H9 (cell line): ENCODE measurements around the gene PLEKHG2. TPM values are rescaled to one million over a fixed set of nuclear protein-coding genes. Genes with fewer than 3 reads are reported as not detected.
A peak's percentile ranks its signal among the peaks of the same experiment; 100 is the strongest.

ENCODE experiments used
- DNase-seq: peaks from one replicate; pipeline ENCODE4 v3.0.0-alpha.2; 2017
- H2AFZ ChIP-seq: one replicate; pipeline ENCODE4 v1.6.1; 2013; ENCODE audit warnings: mild to moderate bottlenecking, low read length, control low read depth, moderate library complexity
- H2AK5ac ChIP-seq: 2 replicates; pipeline ENCODE4 v1.6.1; 2013; ENCODE audit warnings: low read length, control low read depth, mixed read lengths; ENCODE audit not compliant: insufficient read length
- H2BK120ac ChIP-seq: one replicate; pipeline ENCODE4 v1.6.1; 2013; ENCODE audit warnings: low read depth, mild to moderate bottlenecking, low read length, control low read depth, inconsistent platforms; ENCODE audit not compliant: poor library complexity, severe bottlenecking
- H2BK12ac ChIP-seq: 2 replicates; pipeline ENCODE4 v1.6.1; 2013; ENCODE audit warnings: low read length, control low read depth, mixed read lengths, low read depth; ENCODE audit not compliant: insufficient read length
- H2BK15ac ChIP-seq: 2 replicates; pipeline ENCODE4 v1.6.1; 2013; ENCODE audit warnings: low read depth, low read length, control low read depth
- H2BK20ac ChIP-seq: one replicate; pipeline ENCODE4 v1.6.1; 2013; ENCODE audit warnings: low read depth, mild to moderate bottlenecking, low read length, control low read depth, inconsistent platforms; ENCODE audit not compliant: poor library complexity, severe bottlenecking
- H2BK5ac ChIP-seq: 2 replicates; pipeline ENCODE4 v1.6.1; 2013; ENCODE audit warnings: low read length, control low read depth, mixed read lengths; ENCODE audit not compliant: insufficient read length
- H3K14ac ChIP-seq: 2 replicates; pipeline ENCODE4 v1.6.1; 2013; ENCODE audit warnings: low read length, control low read depth; ENCODE audit not compliant: insufficient read depth
- H3K18ac ChIP-seq: 2 replicates; pipeline ENCODE4 v1.6.1; 2013; ENCODE audit warnings: low read depth, mild to moderate bottlenecking, mixed read lengths, low read length, control low read depth; ENCODE audit not compliant: insufficient read length
- H3K23ac ChIP-seq: 2 replicates; pipeline ENCODE4 v1.6.1; 2013; ENCODE audit warnings: low read length, control low read depth, mixed read lengths, low read depth; ENCODE audit not compliant: insufficient read length
- H3K23me2 ChIP-seq: 2 replicates; pipeline ENCODE4 v1.6.1; 2013; ENCODE audit warnings: low read depth, mild to moderate bottlenecking, mixed read lengths, low read length, control low read depth; ENCODE audit not compliant: insufficient read length, poor library complexity, severe bottlenecking
- H3K27ac ChIP-seq: 2 replicates; pipeline ENCODE4 v1.5.1; 2013; ENCODE audit warnings: low read length, control low read depth, mixed read lengths, low read depth; ENCODE audit not compliant: insufficient read length
- H3K27me3 ChIP-seq: 2 replicates; pipeline ENCODE4 v1.6.1; 2013; ENCODE audit warnings: low read length, control low read depth, inconsistent platforms; ENCODE audit not compliant: insufficient read depth
- H3K4ac ChIP-seq: 2 replicates; pipeline ENCODE4 v1.6.1; 2013; ENCODE audit warnings: low read depth, mild to moderate bottlenecking, control low read depth, inconsistent platforms, low read length, moderate library complexity
- H3K4me1 ChIP-seq: 2 replicates; pipeline ENCODE4 v1.6.1; 2013; ENCODE audit warnings: low read length, control low read depth, inconsistent platforms; ENCODE audit not compliant: insufficient read depth
- H3K4me2 ChIP-seq: 2 replicates; pipeline ENCODE4 v1.6.1; 2013; ENCODE audit warnings: low read length, control low read depth, mixed read lengths; ENCODE audit not compliant: insufficient read length, insufficient read depth
- H3K56ac ChIP-seq: 2 replicates; pipeline ENCODE4 v1.6.1; 2013; ENCODE audit warnings: low read depth, mild to moderate bottlenecking, mixed read lengths, low read length, control low read depth; ENCODE audit not compliant: insufficient read length
- H3K79me1 ChIP-seq: 2 replicates; pipeline ENCODE4 v1.6.1; 2013; ENCODE audit warnings: low read depth, mild to moderate bottlenecking, moderate library complexity, low read length, control low read depth, inconsistent platforms; ENCODE audit not compliant: insufficient read depth, poor library complexity, severe bottlenecking
- H3K79me2 ChIP-seq: 2 replicates; pipeline ENCODE4 v1.6.1; 2013; ENCODE audit warnings: low read length, control low read depth, inconsistent platforms; ENCODE audit not compliant: insufficient read depth
- H3K9ac ChIP-seq: 2 replicates; pipeline ENCODE4 v1.6.1; 2013; ENCODE audit warnings: low read length, control low read depth, mixed read lengths; ENCODE audit not compliant: insufficient read length; ENCODE audit errors: extremely low read depth
- H3K9me3 ChIP-seq: one replicate; pipeline ENCODE4 v1.6.1; 2013; ENCODE audit warnings: low read depth, low read length, inconsistent platforms; ENCODE audit not compliant: control insufficient read depth
- H3T11ph ChIP-seq: one replicate; pipeline ENCODE4 v1.6.1; 2013; ENCODE audit warnings: mild to moderate bottlenecking, low read length, control low read depth, inconsistent platforms
- H4K20me1 ChIP-seq: one replicate; pipeline ENCODE4 v1.6.1; 2013; ENCODE audit not compliant: control insufficient read depth, insufficient read length, insufficient read depth
- H4K5ac ChIP-seq: 2 replicates; pipeline ENCODE4 v1.6.1; 2013; ENCODE audit warnings: low read depth, mild to moderate bottlenecking, mixed read lengths, low read length, control low read depth; ENCODE audit not compliant: insufficient read length
- H4K8ac ChIP-seq: replicated peaks from 2 replicates; pipeline ENCODE4 v1.6.1; 2013; ENCODE audit warnings: low read length, control low read depth, mixed read lengths, low read depth; ENCODE audit not compliant: insufficient read length
- H4K91ac ChIP-seq: 2 replicates; pipeline ENCODE4 v1.6.1; 2013; ENCODE audit warnings: low read depth, mild to moderate bottlenecking, moderate library complexity, mixed read lengths, low read length, control low read depth; ENCODE audit not compliant: insufficient read length
- H3K27ac Mint-ChIP-seq, 3 experiments: 2 replicates in 2 of 3; 3 replicates in 1 of 3; pipeline ENCODE4 v1.8.0; 2020 to 2021; ENCODE audit warnings: mixed read lengths in 3 of 3, mild to moderate bottlenecking in 1 of 3, moderate library complexity in 1 of 3
- H3K27me3 Mint-ChIP-seq: 2 replicates; pipeline ENCODE4 v1.8.0; 2021; ENCODE audit warnings: low read depth, mild to moderate bottlenecking, moderate library complexity, mixed read lengths
- H3K36me3 Mint-ChIP-seq, 3 experiments: 2 replicates in 2 of 3; 3 replicates in 1 of 3; pipeline ENCODE4 v1.8.0; 2020 to 2021; ENCODE audit warnings: low read depth in 3 of 3, mixed read lengths in 3 of 3; ENCODE audit not compliant: insufficient read depth in 1 of 3
- H3K4me1 Mint-ChIP-seq, 2 experiments: 2 replicates each; pipeline ENCODE4 v1.8.0; 2020; ENCODE audit warnings: mixed read lengths in 2 of 2
- H3K4me3 Mint-ChIP-seq, 2 experiments: 2 replicates in 1 of 2; 3 replicates in 1 of 2; pipeline ENCODE4 v1.8.0; 2020 to 2021; ENCODE audit warnings: mild to moderate bottlenecking in 2 of 2, mixed read lengths in 2 of 2, moderate library complexity in 1 of 2
- H3K9me3 Mint-ChIP-seq, 2 experiments: 2 replicates in 1 of 2; 3 replicates in 1 of 2; pipeline ENCODE4 v1.8.0; 2020; ENCODE audit warnings: mild to moderate bottlenecking in 2 of 2, mixed read lengths in 2 of 2, moderate library complexity in 1 of 2
- WGBS: extraction: QIAGEN DNeasy Blood & Tissue Kit; methylation state at CpG from one replicate; pipeline ENCODE4 v1.1.7; 2013; ENCODE audit warnings: missing lambda C conversion rate, low lambda C conversion rate, mixed read lengths; ENCODE audit not compliant: insufficient read length; ENCODE audit errors: extremely low coverage; 5-methylcytosine and 5-hydroxymethylcytosine counted together
- total RNA-seq: library from RNA; stranded (reverse); gene quantifications from 2 replicates; pipeline ENCODE4 v1.2.1, GENCODE V29; 2021
- TF ChIP-seq, protein P1 (sequence below): fragments of 200-600 bp; sonication (generic); conservative IDR thresholded peaks from 3 replicates; pipeline ENCODE4 v1.8.0; 2021; ENCODE audit warnings: antibody characterized with exemption, mild to moderate bottlenecking

PLEKHG2 gene
- total RNA-seq, 1 experiment from 2014 or later, result 167 TPM

DNA sequence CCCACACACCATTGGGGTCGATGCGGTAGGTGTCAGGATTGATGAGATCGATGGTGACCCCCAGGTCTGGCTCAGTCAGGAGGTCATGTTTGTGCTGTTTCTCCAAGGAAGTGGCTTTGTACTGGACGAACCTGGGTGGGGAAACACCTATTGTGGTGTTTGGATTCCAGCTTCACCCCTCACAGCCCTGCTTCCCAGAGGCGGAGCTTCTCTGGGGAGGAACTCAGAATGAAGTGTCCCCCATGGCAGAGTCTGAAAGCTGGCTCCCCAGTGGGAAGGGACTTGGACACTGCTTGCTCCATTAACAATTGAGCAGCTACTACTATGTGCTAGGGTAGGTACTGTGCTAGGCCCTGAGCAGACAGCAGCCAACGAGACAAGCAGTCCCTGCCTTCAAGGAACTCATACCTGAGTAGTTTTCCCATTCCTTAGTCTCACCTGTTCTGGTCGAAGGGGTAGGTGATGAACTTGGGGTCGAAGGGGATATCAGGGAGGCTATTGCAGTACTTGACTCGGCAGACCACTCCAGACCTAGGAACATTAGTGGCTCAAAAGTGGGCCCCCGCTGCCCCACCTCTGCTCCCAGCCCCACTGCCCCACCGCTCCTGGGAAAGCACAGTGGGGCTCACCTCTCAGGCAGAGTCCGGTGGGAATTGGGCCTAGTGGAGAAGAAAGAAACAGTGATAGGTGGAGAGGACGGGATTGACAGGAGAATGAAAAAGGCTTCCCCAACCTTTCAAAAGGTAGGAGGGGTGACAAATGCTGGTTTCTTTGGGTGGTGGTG lies 22.6 kb upstream of the PLEKHG2 start:
- Mint-ChIP-seq H3K27me3 (no peaks in the 10 kb centered on the region), H3K4me1 (peaks cover 13 to 18% of the 10 kb centered on the region in 2 experiments), H3K9me3 (no peaks in the 10 kb centered on the region), H3K36me3 (peaks cover 41 to 64% (median 61%) of the 10 kb centered on the region in 3 experiments), H3K4me3 (peak overlapping the region; percentile 95 to 98), H3K27ac (peak overlapping the region; percentile 99 to 100 (median 99); a peak in 6 of 7 replicates)
- WGBS, result no CpG with 5 or more reads among the region's 13 CpGs
- Histone ChIP-seq H3K9me3 (no peaks in the 10 kb centered on the region), H2AK5ac (no peak overlapping the region), H2BK5ac (no peak overlapping the region), H4K5ac (no peak overlapping the region), H3K56ac (no peak overlapping the region), H3T11ph (no peak overlapping the region), H2BK120ac (no peak overlapping the region), H3K79me1 (no peaks in the 10 kb centered on the region), H3K27ac (peak overlapping the region; percentile 86), H3K4me1 (no peaks in the 10 kb centered on the region), H4K20me1 (no peaks in the 10 kb centered on the region), H3K4ac (no peak overlapping the region), H3K27me3 (no peaks in the 10 kb centered on the region), H3K79me2 (no peaks in the 10 kb centered on the region), H2BK12ac (peak overlapping the region; percentile 8), H2BK20ac (no peak overlapping the region), H3K9ac (peak overlapping the region; percentile 79), H4K91ac (no peak overlapping the region), H2AFZ (no peak overlapping the region), H3K23me2 (no peaks in the 10 kb centered on the region), H3K23ac (no peak overlapping the region), H3K18ac (no peak overlapping the region), H3K14ac (no peak overlapping the region; the same call in 1 of the 2 replicates), H4K8ac (no peak overlapping the region), H3K4me2 (peak overlapping the region; percentile 71), H2BK15ac (no peak overlapping the region)
- DNase-seq, result no peak
- TF ChIP-seq, protein P1, sequence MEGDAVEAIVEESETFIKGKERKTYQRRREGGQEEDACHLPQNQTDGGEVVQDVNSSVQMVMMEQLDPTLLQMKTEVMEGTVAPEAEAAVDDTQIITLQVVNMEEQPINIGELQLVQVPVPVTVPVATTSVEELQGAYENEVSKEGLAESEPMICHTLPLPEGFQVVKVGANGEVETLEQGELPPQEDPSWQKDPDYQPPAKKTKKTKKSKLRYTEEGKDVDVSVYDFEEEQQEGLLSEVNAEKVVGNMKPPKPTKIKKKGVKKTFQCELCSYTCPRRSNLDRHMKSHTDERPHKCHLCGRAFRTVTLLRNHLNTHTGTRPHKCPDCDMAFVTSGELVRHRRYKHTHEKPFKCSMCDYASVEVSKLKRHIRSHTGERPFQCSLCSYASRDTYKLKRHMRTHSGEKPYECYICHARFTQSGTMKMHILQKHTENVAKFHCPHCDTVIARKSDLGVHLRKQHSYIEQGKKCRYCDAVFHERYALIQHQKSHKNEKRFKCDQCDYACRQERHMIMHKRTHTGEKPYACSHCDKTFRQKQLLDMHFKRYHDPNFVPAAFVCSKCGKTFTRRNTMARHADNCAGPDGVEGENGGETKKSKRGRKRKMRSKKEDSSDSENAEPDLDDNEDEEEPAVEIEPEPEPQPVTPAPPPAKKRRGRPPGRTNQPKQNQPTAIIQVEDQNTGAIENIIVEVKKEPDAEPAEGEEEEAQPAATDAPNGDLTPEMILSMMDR, result no peak
